UCSD-AML1 (cell line): ENCODE data around the gene AGR2.

Experiments
- DNase-seq: peaks from one replicate; lab custom pipeline; 2025; ENCODE audit not compliant: unreplicated experiment; lab: John Stamatoyannopoulos, UW

Gene AGR2

GRCh38 chr7:16743236-16743635 lies 61.6 kb downstream of the AGR2 start:
- DNase-seq, result no peak

- no peak for DNase-seq
These were observed 62.3 kb downstream of the AGR2 start for GRCh38 chr7:16742547-16742946.
